CD4-positive, alpha-beta memory T cell (primary cell): ENCODE data around the gene ERCC6L2. TPM values are rescaled to one million over a fixed set of nuclear protein-coding genes. Genes with fewer than 3 reads are reported as not detected.

ENCODE experiments used
- CTCF ChIA-PET: fragments of 350-600 bp; sonication (Branson Sonifier 250); formaldehyde crosslinking; loops from one replicate; lab custom pipeline; 2021; ENCODE audit warnings: inconsistent platforms; ENCODE audit not compliant: partially characterized antibody; lab: Charles Lee
- POLR2A ChIA-PET: fragments of 350-600 bp; sonication (Branson Sonifier 250); formaldehyde crosslinking; loops from one replicate; lab custom pipeline; 2021; ENCODE audit not compliant: partially characterized antibody; lab: Charles Lee
- DNase-seq, 5 donors: peaks; one replicate each; pipeline versions ENCODE4 v3.0.0 to v3.0.0-alpha.2; 2020 to 2022; ENCODE audit warnings: mixed read lengths in 1 of 5
- H3K27ac ChIP-seq: one replicate; pipeline ENCODE4 v1.7.0; 2013; ENCODE audit warnings: low read depth, low read length
- H3K27me3 ChIP-seq: 2 replicates; pipeline ENCODE4 v1.7.0; 2013; ENCODE audit warnings: mild to moderate bottlenecking, low read length, moderate library complexity; ENCODE audit not compliant: insufficient read depth
- H3K36me3 ChIP-seq: 2 replicates; pipeline ENCODE4 v1.7.0; 2013; ENCODE audit warnings: mild to moderate bottlenecking, low read length, moderate library complexity; ENCODE audit not compliant: insufficient read depth
- H3K4me1 ChIP-seq: 2 replicates; pipeline ENCODE4 v1.7.0; 2013; ENCODE audit warnings: mild to moderate bottlenecking, low read length, moderate library complexity; ENCODE audit not compliant: insufficient read depth
- H3K4me3 ChIP-seq, 2 donors: one replicate each; pipeline ENCODE4 v1.7.0; 2013; ENCODE audit warnings: low read length in 2 of 2, mild to moderate bottlenecking in 1 of 2
- H3K9me3 ChIP-seq, 2 donors: one replicate each; pipeline ENCODE4 v1.7.0; 2013; ENCODE audit warnings: low read length in 2 of 2, control low read depth in 1 of 2; ENCODE audit not compliant: control insufficient read depth in 1 of 2
- H3K27ac Mint-ChIP-seq, 7 donors: one replicate each; pipeline ENCODE4 v1.8.0; 2020 to 2021; ENCODE audit warnings: mixed read lengths in 7 of 7, mild to moderate bottlenecking in 6 of 7, inconsistent platforms in 3 of 7, moderate library complexity in 3 of 7
- H3K27me3 Mint-ChIP-seq, 2 donors: one replicate each; pipeline ENCODE4 v1.8.0; 2020 to 2021; ENCODE audit warnings: mixed read lengths in 2 of 2
- H3K36me3 Mint-ChIP-seq, 2 donors: one replicate each; pipeline ENCODE4 v1.8.0; 2020 to 2021; ENCODE audit warnings: mixed read lengths in 2 of 2, inconsistent platforms in 1 of 2, mild to moderate bottlenecking in 1 of 2
- H3K4me1 Mint-ChIP-seq, 4 donors: one replicate each; pipeline ENCODE4 v1.8.0; 2020 to 2021; ENCODE audit warnings: mixed read lengths in 4 of 4, mild to moderate bottlenecking in 1 of 4
- H3K4me3 Mint-ChIP-seq, 8 donors: one replicate each; pipeline ENCODE4 v1.8.0; 2020 to 2021; ENCODE audit warnings: mixed read lengths in 8 of 8, mild to moderate bottlenecking in 7 of 8, moderate library complexity in 6 of 8, inconsistent platforms in 3 of 8
- H3K9me3 Mint-ChIP-seq, 8 donors: one replicate each; pipeline ENCODE4 v1.8.0; 2020 to 2021; ENCODE audit warnings: mixed read lengths in 8 of 8, mild to moderate bottlenecking in 5 of 8, inconsistent platforms in 3 of 8, moderate library complexity in 1 of 8
- intact Hi-C: fragments of 100-400 bp; cut with micrococcal nuclease; formaldehyde crosslinking; loops from one replicate; pipeline ENCODE4 v1.15.1; 2023
- polyA plus RNA-seq, 2 donors: library from polyadenylated mRNA; unstranded; fragments of 300-500 nt; fragmentation: Illumina TruSeq; gene quantifications; one replicate each; pipeline ENCODE4 v1.2.3, GENCODE V29; 2021
- total RNA-seq, 2 experiments: library from RNA; stranded (reverse); gene quantifications; one replicate each; pipeline ENCODE4 v1.2.3, GENCODE V29; 2021

ERCC6L2 gene
- total and polyA plus RNA-seq, 4 experiments from 2014 or later = 20.2 to 57.2 (median 52.7) TPM

DNA sequence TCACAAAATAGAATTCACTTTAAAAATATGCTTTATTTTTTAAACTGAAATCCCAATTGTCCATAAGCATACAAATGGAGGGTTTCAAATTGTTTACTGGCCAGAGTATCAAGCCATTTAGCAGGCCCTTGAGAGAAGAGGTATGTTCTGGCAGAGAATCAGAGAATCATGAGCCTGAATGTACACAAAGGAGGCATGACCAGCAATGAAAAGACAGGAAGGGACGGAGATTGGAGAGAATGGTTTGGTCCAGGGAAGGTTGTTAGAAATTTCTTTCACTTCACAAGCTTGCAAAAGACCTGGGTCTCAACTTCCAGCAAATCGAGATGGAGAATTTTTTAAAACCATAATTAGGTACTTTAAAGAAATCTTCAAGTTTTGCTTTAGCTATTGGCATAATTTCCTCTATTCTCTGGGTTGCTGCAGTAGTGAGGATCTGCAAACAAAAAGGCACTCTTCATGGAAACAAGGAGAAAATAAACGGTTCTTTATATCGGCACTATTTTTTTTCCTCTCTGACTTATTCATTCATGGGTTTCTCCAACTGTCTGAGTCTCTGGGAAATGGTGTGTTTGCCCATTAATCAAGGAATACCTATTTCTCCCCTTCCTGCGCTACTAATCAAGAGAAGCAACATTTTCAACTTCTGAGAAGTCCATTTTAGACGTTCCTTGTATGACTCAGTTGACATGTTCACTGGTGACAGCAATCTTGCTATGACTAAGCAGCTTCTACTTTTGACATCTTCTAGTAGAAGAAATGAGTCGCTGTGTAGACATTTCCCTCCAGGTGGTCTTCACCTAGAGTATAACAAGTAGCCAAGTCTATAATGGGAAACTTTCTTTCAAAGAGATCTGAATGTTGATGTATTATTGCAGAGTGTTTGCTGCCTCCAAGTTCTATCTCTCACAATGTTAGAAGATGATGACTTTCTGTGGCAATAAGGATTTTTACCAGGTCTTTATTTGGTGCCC lies 23.1 kb upstream of the ERCC6L2 start:
- H3K9me3 ChIP-seq = no peaks in the 10 kb centered on the region
- DNase-seq = no peak
- ChIA-PET POLR2A (no interaction called here), CTCF (no interaction called here)
- H3K36me3 Mint-ChIP-seq = peaks cover 5 to 28% of the 10 kb centered on the region in 2 donors
- H3K27ac Mint-ChIP-seq = no peak overlapping the region
- no peaks in the 10 kb centered on the region for H3K27me3 Mint-ChIP-seq
- no peaks in the 10 kb centered on the region for H3K9me3 Mint-ChIP-seq
- peak overlapping the region in 3 of 8 donors; percentile 12 to 21 (median 16) for H3K4me3 Mint-ChIP-seq
- H3K36me3 ChIP-seq = no peaks in the 10 kb centered on the region
- no peak overlapping the region for H3K4me3 ChIP-seq
- no peak overlapping the region for H3K27ac ChIP-seq
- peaks cover 10% of the 10 kb centered on the region for H3K4me1 ChIP-seq
- intact Hi-C loops = no loop called here
- H3K27me3 ChIP-seq = no peaks in the 10 kb centered on the region
- H3K4me1 Mint-ChIP-seq = peaks cover 4 to 22% (median 9%) of the 10 kb centered on the region in 4 donors

GRCh38 chr9:95854386-95855020 lies 21.0 kb upstream of the ERCC6L2 start:
- intact Hi-C loops = no loop called here
- H3K4me3 Mint-ChIP-seq = no peak overlapping the region

DNA sequence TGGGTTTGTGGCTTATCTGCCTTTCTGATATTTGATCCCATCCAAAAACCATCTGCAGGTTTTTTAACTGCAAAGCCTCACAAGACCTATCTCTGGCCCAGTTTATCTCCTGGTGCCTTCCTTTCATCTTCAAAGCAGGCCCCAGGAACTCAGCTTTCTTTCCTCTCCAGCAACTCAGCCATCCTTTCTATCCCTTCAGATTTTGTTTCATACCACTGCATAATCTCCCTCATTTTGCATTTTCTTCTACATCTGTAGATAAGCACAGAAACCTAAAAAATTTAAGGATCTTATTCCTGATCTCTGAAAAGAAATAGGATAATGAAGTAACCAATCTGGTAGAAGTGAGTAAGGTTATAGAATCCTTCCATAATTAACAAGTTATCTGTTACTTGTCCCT lies 19.5 kb upstream of the ERCC6L2 start:
- H3K9me3 Mint-ChIP-seq = peaks cover 0 to 2% (median 0%) of the 10 kb centered on the region in 8 donors
- H3K4me1 ChIP-seq = peaks cover 10% of the 10 kb centered on the region

More at GRCh38 chr9:95854386-95855020, 21.0 kb upstream of the ERCC6L2 start:
- no peaks in the 10 kb centered on the region for H3K27me3 Mint-ChIP-seq
- no peak for DNase-seq
- Histone ChIP-seq H3K4me1 (peaks cover 10% of the 10 kb centered on the region), H3K36me3 (no peaks in the 10 kb centered on the region), H3K27ac (no peak overlapping the region), H3K4me3 (no peak overlapping the region), H3K27me3 (no peaks in the 10 kb centered on the region), H3K9me3 (no peaks in the 10 kb centered on the region)
- peaks cover 8 to 22% (median 10%) of the 10 kb centered on the region in 4 donors for H3K4me1 Mint-ChIP-seq
- POLR2A ChIA-PET = no interaction called here
- no peak overlapping the region for H3K27ac Mint-ChIP-seq
- CTCF ChIA-PET = no interaction called here
- H3K36me3 Mint-ChIP-seq = peaks cover 1 to 12% of the 10 kb centered on the region in 2 donors
- peaks cover 0 to 2% (median 0%) of the 10 kb centered on the region in 8 donors for H3K9me3 Mint-ChIP-seq

GRCh38 chr9:95857124-95857523 lies 18.4 kb upstream of the ERCC6L2 start:
- Mint-ChIP-seq H3K4me1 (peaks cover 6 to 19% (median 8%) of the 10 kb centered on the region in 4 donors), H3K9me3 (peaks cover 0 to 9% (median 7%) of the 10 kb centered on the region in 8 donors), H3K27me3 (no peaks in the 10 kb centered on the region), H3K4me3 (no peak overlapping the region), H3K36me3 (peaks cover 3 to 13% of the 10 kb centered on the region in 2 donors), H3K27ac (peak overlapping the region in 1 of 7 donors; percentile 65)
- Histone ChIP-seq H3K27me3 (no peaks in the 10 kb centered on the region), H3K4me1 (peaks cover 10% of the 10 kb centered on the region), H3K9me3 (peaks cover 0 to under 1% of the 10 kb centered on the region in 2 donors), H3K4me3 (no peak overlapping the region), H3K27ac (no peak overlapping the region), H3K36me3 (no peaks in the 10 kb centered on the region)
- ChIA-PET POLR2A (interaction anchor here (0.7 kb wide), 1 partner anchor 17 kb away, joined by 3 read pairs; no protein-coding TSS in a partner anchor), CTCF (no interaction called here)
- DNase-seq = no peak
- intact Hi-C loops = no loop called here

More for the DNA sequence above, 19.5 kb upstream of the ERCC6L2 start:
- H3K27ac Mint-ChIP-seq = no peak overlapping the region
- no peaks in the 10 kb centered on the region for H3K36me3 ChIP-seq
- H3K4me3 Mint-ChIP-seq = no peak overlapping the region
- DNase-seq = no peak
- H3K4me3 ChIP-seq = no peak overlapping the region
- peaks cover 8 to 22% (median 9%) of the 10 kb centered on the region in 4 donors for H3K4me1 Mint-ChIP-seq
- H3K27me3 ChIP-seq = no peaks in the 10 kb centered on the region
- H3K9me3 ChIP-seq = no peaks in the 10 kb centered on the region
- CTCF ChIA-PET = no interaction called here
- POLR2A ChIA-PET = no interaction called here
- no peak overlapping the region for H3K27ac ChIP-seq
- intact Hi-C loops = no loop called here
- no peaks in the 10 kb centered on the region for H3K27me3 Mint-ChIP-seq
- H3K36me3 Mint-ChIP-seq = peaks cover 0 to 8% of the 10 kb centered on the region in 2 donors

- H3K27ac Mint-ChIP-seq = no peak overlapping the region
- no peaks in the 10 kb centered on the region for H3K27me3 Mint-ChIP-seq
- H3K4me1 ChIP-seq = peaks cover 4% of the 10 kb centered on the region
- intact Hi-C loops = no loop called here
- no peak overlapping the region for H3K4me3 ChIP-seq
- H3K27me3 ChIP-seq = no peaks in the 10 kb centered on the region
- H3K4me3 Mint-ChIP-seq = no peak overlapping the region
- no peak overlapping the region for H3K27ac ChIP-seq
- peaks cover 2 to 11% (median 4%) of the 10 kb centered on the region in 4 donors for H3K4me1 Mint-ChIP-seq
- ChIA-PET CTCF (no interaction called here), POLR2A (interaction anchor here (0.7 kb wide), 1 partner anchor 16 kb away, joined by 3 read pairs; no protein-coding TSS in a partner anchor)
- H3K9me3 ChIP-seq = peaks cover 0 to 4% of the 10 kb centered on the region in 2 donors
- peaks cover 0 to 15% (median 12%) of the 10 kb centered on the region in 8 donors for H3K9me3 Mint-ChIP-seq
- H3K36me3 ChIP-seq = no peaks in the 10 kb centered on the region
- DNase-seq = no peak
- peaks cover 5 to 14% of the 10 kb centered on the region in 2 donors for H3K36me3 Mint-ChIP-seq
These were observed 17.6 kb upstream of the ERCC6L2 start for GRCh38 chr9:95857896-95858295.

DNA sequence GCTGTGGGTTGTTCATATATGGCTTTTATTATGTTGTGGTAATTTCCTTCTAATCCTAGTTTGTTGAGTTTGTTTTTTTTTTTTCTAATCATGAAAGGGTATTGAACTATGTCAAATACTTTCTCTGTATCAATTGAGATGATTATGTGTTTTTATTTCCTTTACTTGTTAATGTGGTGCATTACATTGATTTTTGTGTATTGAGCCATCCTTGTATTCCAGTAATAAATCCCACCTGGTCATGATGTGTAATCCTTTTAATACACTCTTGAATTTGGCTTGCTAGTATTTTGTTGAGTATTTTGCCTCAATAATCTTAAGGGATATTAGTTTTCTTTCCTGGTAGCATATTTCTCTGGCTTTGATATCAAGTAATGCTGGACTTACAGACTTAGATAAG lies 13.1 kb upstream of the ERCC6L2 start:
- H3K36me3 ChIP-seq = no peaks in the 10 kb centered on the region
- Mint-ChIP-seq H3K27ac (no peak overlapping the region), H3K4me1 (peaks cover 0 to 4% (median 0%) of the 10 kb centered on the region in 4 donors), H3K4me3 (no peak overlapping the region), H3K9me3 (peaks cover 0 to 22% (median 20%) of the 10 kb centered on the region in 8 donors), H3K36me3 (peaks cover 11 to 18% of the 10 kb centered on the region in 2 donors), H3K27me3 (no peaks in the 10 kb centered on the region)
- no peak overlapping the region for H3K4me3 ChIP-seq
- ChIA-PET CTCF (no interaction called here), POLR2A (no interaction called here)
- no peak overlapping the region for H3K27ac ChIP-seq
- DNase-seq = no peak
- H3K4me1 ChIP-seq = no peaks in the 10 kb centered on the region
- intact Hi-C loops = no loop called here
- H3K27me3 ChIP-seq = no peaks in the 10 kb centered on the region
- H3K9me3 ChIP-seq = peaks cover 0 to 4% of the 10 kb centered on the region in 2 donors
